Panc1 (cell line): Measurements from ENCODE around the gene AUH. TPM values are rescaled to one million over a fixed set of nuclear protein-coding genes. Genes with fewer than 3 reads are reported as not detected.

Experiments
- ATAC-seq: fragments of 200-7000 bp; cut with Tn5 transposase; 2 replicates; pipeline ENCODE4 v1.9.1; 2020; ENCODE audit warnings: mild to moderate bottlenecking, moderate library complexity
- BruUV-seq: library from RNA; stranded (reverse); fragments of 400-500 nt; replicated peaks from 2 replicates; lab custom pipeline; 2021; lab: Mats Ljungman, UMichigan
- CTCF ChIA-PET: fragments of 300-600 bp; sonication (Branson Sonifier 250); formaldehyde crosslinking; loops from one replicate; lab custom pipeline; 2022; ENCODE audit warnings: antibody characterized with exemption; lab: Charles Lee
- POLR2A ChIA-PET: fragments of 300-600 bp; sonication (Branson Sonifier 250); formaldehyde crosslinking; loops from one replicate; lab custom pipeline; 2022; ENCODE audit warnings: antibody characterized with exemption; lab: Charles Lee
- DNase-seq: peaks from one replicate; pipeline ENCODE4 v3.0.0-alpha.2; 2010; ENCODE audit warnings: low read depth, low spot score
- H3K27ac ChIP-seq: 2 replicates; pipeline ENCODE4 v1.5.1; 2011; ENCODE audit warnings: mild to moderate bottlenecking, low read length, inconsistent platforms
- H3K27me3 ChIP-seq: fragments of 200-500 bp; sonication (Bioruptor generic); 2 replicates; pipeline ENCODE4 v1.6.0; 2014; ENCODE audit warnings: low read length, inconsistent platforms; ENCODE audit not compliant: control insufficient read depth, insufficient read depth
- H3K36me3 ChIP-seq: fragments of 200-500 bp; sonication (Bioruptor generic); 2 replicates; pipeline ENCODE4 v1.5.1; 2014; ENCODE audit warnings: inconsistent platforms, mild to moderate bottlenecking, low read length, moderate library complexity; ENCODE audit not compliant: control insufficient read depth, insufficient read depth
- H3K4me1 ChIP-seq: 2 replicates; pipeline ENCODE4 v1.5.1; 2011; ENCODE audit warnings: inconsistent platforms, mild to moderate bottlenecking, low read length, moderate library complexity; ENCODE audit not compliant: control insufficient read depth, insufficient read depth
- H3K4me3 ChIP-seq, 2 experiments: 2 replicates each; pipeline ENCODE4 v1.5.1; 2011 to 2012; ENCODE audit warnings: low read depth in 2 of 2, low read length in 2 of 2, mild to moderate bottlenecking in 2 of 2, inconsistent platforms in 1 of 2, moderate library complexity in 1 of 2
- H3K9me3 ChIP-seq: fragments of 200-500 bp; sonication (Bioruptor generic); 2 replicates; pipeline ENCODE4 v1.5.1; 2014; ENCODE audit warnings: low read depth, mild to moderate bottlenecking, inconsistent platforms, low read length, moderate library complexity; ENCODE audit not compliant: control insufficient read depth, insufficient read depth
- CTCF ChIP-seq: fragments of 450-650 bp; IDR thresholded peaks from 2 replicates; pipeline ENCODE4 v1.5.1; 2017; ENCODE audit warnings: mild to moderate bottlenecking
- POLR2AphosphoS5 ChIP-seq: IDR thresholded peaks from 2 replicates; pipeline ENCODE4 v1.6.1; 2012; ENCODE audit warnings: mild to moderate bottlenecking, low read depth, low read length, moderate library complexity
- REST ChIP-seq, 2 experiments: IDR thresholded peaks; 2 replicates each; pipeline ENCODE4 v1.6.1; 2011 to 2012; ENCODE audit warnings: low read depth in 2 of 2, control low read depth in 1 of 2, low read length in 1 of 2, mild to moderate bottlenecking in 1 of 2, moderate library complexity in 1 of 2; ENCODE audit not compliant: insufficient read depth in 1 of 2
- SIN3A ChIP-seq: IDR thresholded peaks from 2 replicates; pipeline ENCODE4 v1.6.1; 2012; ENCODE audit warnings: low read depth, mild to moderate bottlenecking, low read length, moderate library complexity, borderline replicate concordance; ENCODE audit not compliant: insufficient read depth
- TCF7L2 ChIP-seq: IDR thresholded peaks from 2 replicates; pipeline ENCODE4 v1.6.1; 2011; ENCODE audit warnings: mild to moderate bottlenecking, low read depth, low read length, inconsistent platforms
- in situ Hi-C: cut with HindIII; loops from 2 replicates; pipeline ENCODE4 v1.10.0; 2016; ENCODE audit warnings: low sequenced_read_pairs, low pct_unique_long_range_greater_than_20kb
- intact Hi-C: fragments of 100-400 bp; cut with micrococcal nuclease; formaldehyde crosslinking; loops from one replicate; pipeline ENCODE4 v1.10.0; 2022; ENCODE audit not compliant: unreplicated experiment
- total RNA-seq: library from RNA; stranded (reverse); gene quantifications from one replicate; pipeline ENCODE4 v1.2.1, GENCODE V29; 2021; ENCODE audit not compliant: unreplicated experiment

Gene AUH
- total RNA-seq, 1 experiment from 2014 or later: 7.7 TPM

GRCh38 chr9:91170951-91171350 is 190.8 kb downstream of the AUH start:
- no TSS peak for BruUV-seq
- Histone ChIP-seq H3K9me3 (no peaks in the 10 kb centered on the region), H3K27me3 (no peaks in the 10 kb centered on the region), H3K4me3 (no peak overlapping the region), H3K27ac (no peak overlapping the region), H3K36me3 (no peaks in the 10 kb centered on the region), H3K4me1 (no peaks in the 10 kb centered on the region)
- ChIA-PET CTCF (no interaction called here), POLR2A (no interaction called here)
- ATAC-seq (no peak), DNase-seq (no peak)
- TF ChIP-seq REST (IDR thresholded peaks at IDR 0.05; ENCODE audit: insufficient read depth in 1 of 2, low read depth in 2 of 2, low read length in 1 of 2): no peak
- TF ChIP-seq SIN3A: no peak
- TF ChIP-seq POLR2AphosphoS5: no peak
- TF ChIP-seq CTCF: no peak
- no peak for TF ChIP-seq TCF7L2
- in situ Hi-C loops: no loop called here
- intact Hi-C loops: no loop called here

- ChIA-PET CTCF (no interaction called here), POLR2A (no interaction called here)
- Histone ChIP-seq H3K27me3 (no peaks in the 10 kb centered on the region), H3K4me3 (no peak overlapping the region), H3K36me3 (no peaks in the 10 kb centered on the region), H3K27ac (no peak overlapping the region), H3K4me1 (peaks cover 10% of the 10 kb centered on the region), H3K9me3 (no peaks in the 10 kb centered on the region)
- in situ Hi-C loops (no loop called here), intact Hi-C loops (no loop called here)
- TF ChIP-seq TCF7L2 (no peak), SIN3A (no peak), REST (IDR thresholded peaks at IDR 0.05; ENCODE audit: insufficient read depth in 1 of 2, low read depth in 2 of 2, low read length in 1 of 2) (no peak)
- ATAC-seq (no peak), DNase-seq (no peak)
- BruUV-seq: no TSS peak
These were observed 194.8 kb downstream of the AUH start for GRCh38 chr9:91166796-91167366.
